ENCODE results near the gene PAQR3.

- TF ChIP-seq PBX3 (IDR thresholded peaks at IDR 0.05; ENCODE audit: insufficient replicate concordance, low read depth, low read length) (no peak), CEBPB (IDR thresholded peaks at IDR 0.05; ENCODE audit: borderline replicate concordance in 1 of 2, low read depth in 2 of 2, low read length in 2 of 2) (no peak), EZH2 (IDR thresholded peaks at IDR 0.05; ENCODE audit: borderline replicate concordance, control insufficient read depth, low read depth, low read length) (no peak), RAD21 (IDR thresholded peaks at IDR 0.05; ENCODE audit: insufficient read depth, low read depth, low read length) (no peak), CTCF (IDR thresholded peaks at IDR 0.05 in 2 of 3, conservative IDR thresholded peaks at IDR 0.05 in 1 of 3; ENCODE audit: control insufficient read depth in 2 of 3, extremely low read depth in 1 of 3, insufficient read depth in 1 of 3, low read depth in 3 of 3, low read length in 3 of 3) (no peak), TCF7 (IDR thresholded peaks at IDR 0.05; ENCODE audit: borderline replicate concordance) (no peak), WRNIP1 (IDR thresholded peaks at IDR 0.05; ENCODE audit: borderline replicate concordance, low read depth, low read length) (no peak), POLR2A (IDR thresholded peaks at IDR 0.05; ENCODE audit: low read depth, low read length) (no peak), MTA2 (IDR thresholded peaks at IDR 0.05; ENCODE audit: low read depth) (no peak), CHD2 (IDR thresholded peaks at IDR 0.05; ENCODE audit: borderline replicate concordance, low read depth, low read length) (no peak)
Measured at GRCh38 chr4:78938474-78938867, 767 bp downstream of the PAQR3 start.

All from GM12878 (cell line).